NCI-H446 treated with DMSO at 0.1 percent for 48 hours (cell line): ENCODE measurements around the gene MC4R.

Experiments
- DNase-seq: peaks from one replicate; lab custom pipeline; 2025; lab: John Stamatoyannopoulos, UW

MC4R gene

DNA sequence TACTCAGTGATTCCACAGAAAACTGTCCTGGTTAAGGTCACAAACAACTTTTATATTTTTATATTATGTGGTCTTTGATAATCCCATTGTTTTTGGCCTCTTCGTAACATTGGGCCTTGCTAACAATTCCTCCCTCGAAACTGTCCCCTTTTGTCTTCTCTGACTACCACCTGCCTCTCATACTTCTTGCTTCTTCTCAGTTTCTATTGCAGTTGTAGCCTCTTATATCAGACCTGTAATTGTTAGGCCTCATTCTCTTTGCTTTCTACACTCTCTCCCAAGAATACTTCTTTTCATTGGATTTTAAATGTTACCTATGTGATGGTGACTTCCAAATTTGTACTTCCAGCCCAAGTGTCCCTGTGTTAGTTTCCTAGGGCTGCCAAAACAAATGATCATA, 44.7 kb downstream of the MC4R start:
- DNase-seq = no peak

GRCh38 chr18:60322591-60322990, 50.0 kb downstream of the MC4R start:
- no peak for DNase-seq
